Fibroblast of the aortic adventitia (primary cell): Measurements from ENCODE around the gene HPS6. TPM values are rescaled to one million over a fixed set of nuclear protein-coding genes. Genes with fewer than 3 reads are reported as not detected.
"Not testable (repeated sequence)": the region's sequence is repeated elsewhere in the genome, so short reads cannot be mapped to it uniquely, and the experiment has no call there.

Experiments used
- DNase-seq: peaks from one replicate; pipeline ENCODE4 v3.0.0-alpha.2; 2010; ENCODE audit warnings: low read depth
- H3K4me3 ChIP-seq: 2 replicates; pipeline ENCODE4 v1.5.1; 2011; ENCODE audit warnings: low read depth, mild to moderate bottlenecking, control low read depth, low read length, moderate library complexity
- CTCF ChIP-seq: IDR thresholded peaks from 2 replicates; pipeline ENCODE4 v1.5.1; 2011; ENCODE audit warnings: mild to moderate bottlenecking, low read length, control low read depth, inconsistent platforms; ENCODE audit not compliant: insufficient read depth
- total RNA-seq: library from RNA; depleted of rRNA; stranded (reverse); fragments of >200 nt; gene quantifications from 2 replicates; pipeline ENCODE4 v1.2.3, GENCODE V29; 2012; ENCODE audit warnings: low replicate concordance

Gene HPS6
- total RNA-seq, 1 donor, result 18.2 TPM

GRCh38 chr10:102033787-102034186 is 31.4 kb upstream of the HPS6 start:
- no peak for DNase-seq
- no peak for TF ChIP-seq CTCF
- no peak overlapping the region for H3K4me3 ChIP-seq

- not testable (repeated sequence) for H3K4me3 ChIP-seq, DNase-seq
Measured at GRCh38 chr10:102035807-102036206, 29.3 kb upstream of the HPS6 start.

GRCh38 chr10:102038410-102038809 is 26.7 kb upstream of the HPS6 start:
- TF ChIP-seq CTCF, result no peak
- no peak for DNase-seq
- H3K4me3 ChIP-seq, result no peak overlapping the region

GRCh38 chr10:102040305-102041050 is 24.7 kb upstream of the HPS6 start:
- peak; percentile 20 for DNase-seq
- H3K4me3 ChIP-seq, result no peak overlapping the region
- TF ChIP-seq CTCF, result no peak

GRCh38 chr10:102045292-102045691 is 19.9 kb upstream of the HPS6 start:
- DNase-seq, result no peak
- TF ChIP-seq CTCF, result no peak
- H3K4me3 ChIP-seq, result no peak overlapping the region

GRCh38 chr10:102046095-102046494 is 19.1 kb upstream of the HPS6 start:
- no peak overlapping the region for H3K4me3 ChIP-seq
- no peak for TF ChIP-seq CTCF
- no peak for DNase-seq

- peak; percentile 36 for DNase-seq
- H3K4me3 ChIP-seq, result peak overlapping the region; percentile 92
Measured at GRCh38 chr10:102054881-102055646, 10.1 kb upstream of the HPS6 start.
